Ishikawa (cell line): ENCODE measurements around the gene MAPK12.

Experiments
- CEBPB ChIP-seq: IDR thresholded peaks from 2 replicates; pipeline ENCODE4 v1.6.1; 2012
- CREB1 ChIP-seq: IDR thresholded peaks from 2 replicates; pipeline ENCODE4 v1.6.1; 2012; ENCODE audit warnings: low read depth
- EGR1 ChIP-seq: IDR thresholded peaks from 2 replicates; pipeline ENCODE4 v1.6.1; 2012
- EP300 ChIP-seq: IDR thresholded peaks from 2 replicates; pipeline ENCODE4 v1.6.1; 2012; ENCODE audit warnings: borderline replicate concordance
- FOXM1 ChIP-seq: IDR thresholded peaks from 2 replicates; pipeline ENCODE4 v1.6.1; 2012; ENCODE audit warnings: low read depth, borderline replicate concordance
- MAX ChIP-seq: IDR thresholded peaks from 2 replicates; pipeline ENCODE4 v1.6.1; 2012
- NFIC ChIP-seq: IDR thresholded peaks from 2 replicates; pipeline ENCODE4 v1.6.1; 2012
- RAD21 ChIP-seq: IDR thresholded peaks from 2 replicates; pipeline ENCODE4 v1.6.1; 2012; ENCODE audit warnings: low read depth
- REST ChIP-seq: IDR thresholded peaks from 2 replicates; pipeline ENCODE4 v1.6.1; 2012; ENCODE audit warnings: low read depth, mild to moderate bottlenecking
- TAF1 ChIP-seq: IDR thresholded peaks from 2 replicates; pipeline ENCODE4 v1.6.1; 2012; ENCODE audit warnings: low read depth, mild to moderate bottlenecking
- TCF12 ChIP-seq: IDR thresholded peaks from 2 replicates; pipeline ENCODE4 v1.6.1; 2012; ENCODE audit warnings: low read depth
- TEAD4 ChIP-seq: IDR thresholded peaks from 2 replicates; pipeline ENCODE4 v1.6.1; 2012
- USF1 ChIP-seq: IDR thresholded peaks from 2 replicates; pipeline ENCODE4 v1.6.1; 2012
- YY1 ChIP-seq: IDR thresholded peaks from 2 replicates; pipeline ENCODE4 v1.6.1; 2012; ENCODE audit warnings: low read depth
- ZBTB7A ChIP-seq: IDR thresholded peaks from 2 replicates; pipeline ENCODE4 v1.6.1; 2012; ENCODE audit warnings: low read depth

The MAPK12 gene

GRCh38 chr22:50215297-50216054 is 46.0 kb downstream of the MAPK12 start:
- TF ChIP-seq RAD21, result no peak
- TF ChIP-seq USF1, result no peak
- TF ChIP-seq CEBPB, result no peak
- no peak for TF ChIP-seq TCF12
- no peak for TF ChIP-seq TEAD4
- no peak for TF ChIP-seq EP300

- TF ChIP-seq TCF12 (no peak), NFIC (no peak), TAF1 (no peak), EGR1 (no peak), EP300 (no peak), REST (no peak), FOXM1 (no peak), ZBTB7A (no peak), YY1 (no peak), USF1 (no peak), RAD21 (no peak)
Measured at GRCh38 chr22:50213263-50213662, 48.2 kb downstream of the MAPK12 start.

GRCh38 chr22:50211147-50211546 is 50.3 kb downstream of the MAPK12 start:
- TF ChIP-seq RAD21 (no peak), CREB1 (no peak), FOXM1 (no peak), MAX (no peak), YY1 (no peak), TEAD4 (no peak), EP300 (no peak), USF1 (no peak), TAF1 (no peak), TCF12 (no peak), REST (no peak), NFIC (no peak), CEBPB (no peak), EGR1 (no peak), ZBTB7A (no peak)

- TF ChIP-seq REST (no peak), FOXM1 (no peak), USF1 (no peak), EGR1 (no peak)
Measured at GRCh38 chr22:50210378-50211139, 50.9 kb downstream of the MAPK12 start.
